GM12878 (cell line): ENCODE data around the gene SHROOM3. TPM values are rescaled to one million over a fixed set of nuclear protein-coding genes. Genes with fewer than 3 reads are reported as not detected.

Experiments
- CTCF ChIP-seq, 3 experiments: IDR thresholded peaks in 2 of 3; conservative IDR thresholded peaks in 1 of 3; 2 replicates each; pipeline ENCODE4 v1.5.1; 2011; ENCODE audit warnings: low read depth in 3 of 3, low read length in 3 of 3, mild to moderate bottlenecking in 3 of 3, control low read depth in 2 of 3, moderate library complexity in 2 of 3, inconsistent platforms in 1 of 3, mixed read lengths in 1 of 3; ENCODE audit not compliant: control insufficient read depth in 2 of 3, insufficient read depth in 1 of 3; ENCODE audit errors: extremely low read depth in 1 of 3
- FOXK2 ChIP-seq: fragments of 450-650 bp; IDR thresholded peaks from 2 replicates; pipeline ENCODE4 v1.6.1; 2017; ENCODE audit warnings: mild to moderate bottlenecking, moderate library complexity
- MLLT1 ChIP-seq: fragments of 450-650 bp; IDR thresholded peaks from 2 replicates; pipeline ENCODE4 v1.6.1; 2016; ENCODE audit warnings: mild to moderate bottlenecking
- MXI1 ChIP-seq: fragments of 150-350 bp; IDR thresholded peaks from 2 replicates; pipeline ENCODE4 v1.6.1; 2011; ENCODE audit warnings: low read depth, mild to moderate bottlenecking, inconsistent platforms, low read length, improper control_type of control experiment
- PAX8 ChIP-seq: fragments of 450-650 bp; IDR thresholded peaks from 2 replicates; pipeline ENCODE4 v1.6.1; 2017; ENCODE audit warnings: mild to moderate bottlenecking, moderate library complexity
- POLR2AphosphoS2 ChIP-seq: IDR thresholded peaks from 2 replicates; pipeline ENCODE4 v1.6.1; 2011; ENCODE audit warnings: low read depth, mild to moderate bottlenecking, low read length, improper control_type of control experiment, moderate library complexity
- SMAD1 ChIP-seq: fragments of 450-650 bp; IDR thresholded peaks from 2 replicates; pipeline ENCODE4 v1.6.1; 2018; ENCODE audit warnings: mild to moderate bottlenecking, low read depth; ENCODE audit not compliant: partially characterized antibody
- SMARCA5 ChIP-seq: fragments of 450-650 bp; IDR thresholded peaks from 2 replicates; pipeline ENCODE4 v1.6.1; 2017; ENCODE audit warnings: mild to moderate bottlenecking
- polyA plus RNA-seq, 11 experiments: library from polyadenylated mRNA; depleted of rRNA in 4 of 11; unstranded in 6 of 11; stranded (reverse) in 5 of 11; fragments of >200 nt; fragmentation: Nextera tagmentation in 4 of 11; fragmentation: Illumina TruSeq in 1 of 11; extraction: Ambion mirVana in 4 of 11; extraction: Trizol in 1 of 11; gene quantifications; 1 replicate in 1 of 11; 2 replicates in 10 of 11; pipeline versions ENCODE4 v1.2.1 to v1.2.3, GENCODE V29; 2011 to 2016; ENCODE audit warnings: inconsistent platforms in 2 of 11, missing spikeins in 2 of 11, low read depth in 1 of 11
- total RNA-seq, 4 experiments: library from RNA; depleted of rRNA in 3 of 4; stranded (reverse); fragments of >200 nt in 3 of 4; fragmentation: Illumina TruSeq in 1 of 4; extraction: Trizol in 1 of 4; gene quantifications; 2 replicates each; pipeline versions ENCODE4 v1.2.1 to v1.2.3, GENCODE V29; 2013 to 2021
- TF ChIP-seq, protein P1 (sequence below): IDR thresholded peaks from 2 replicates; pipeline ENCODE4 v1.6.1; 2011; ENCODE audit warnings: low read depth, low read length, improper control_type of control experiment, borderline replicate concordance

Gene SHROOM3
- total and polyA plus RNA-seq, 10 of the 15 experiments (the other 5 are each of a cell fraction or from before 2014, with no cell fraction given) = under 0.01 to 0.29 (median 0.08) TPM; not detected in 1

- TF ChIP-seq, protein P1, sequence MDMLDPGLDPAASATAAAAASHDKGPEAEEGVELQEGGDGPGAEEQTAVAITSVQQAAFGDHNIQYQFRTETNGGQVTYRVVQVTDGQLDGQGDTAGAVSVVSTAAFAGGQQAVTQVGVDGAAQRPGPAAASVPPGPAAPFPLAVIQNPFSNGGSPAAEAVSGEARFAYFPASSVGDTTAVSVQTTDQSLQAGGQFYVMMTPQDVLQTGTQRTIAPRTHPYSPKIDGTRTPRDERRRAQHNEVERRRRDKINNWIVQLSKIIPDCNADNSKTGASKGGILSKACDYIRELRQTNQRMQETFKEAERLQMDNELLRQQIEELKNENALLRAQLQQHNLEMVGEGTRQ = no peak
- no peak for TF ChIP-seq SMARCA5
- no peak for TF ChIP-seq POLR2AphosphoS2
- no peak for TF ChIP-seq MXI1
- no peak for TF ChIP-seq PAX8
- no peak for TF ChIP-seq FOXK2
- no peak for TF ChIP-seq MLLT1
- TF ChIP-seq SMAD1 = no peak
- no peak for TF ChIP-seq CTCF (IDR thresholded peaks at IDR 0.05 in 2 of 3, conservative IDR thresholded peaks at IDR 0.05 in 1 of 3; ENCODE audit: control insufficient read depth in 2 of 3, extremely low read depth in 1 of 3, insufficient read depth in 1 of 3, low read depth in 3 of 3, low read length in 3 of 3)
These were observed 109.7 kb downstream of the SHROOM3 start (continued) for GRCh38 chr4:76544725-76545124.
